ENCODE results near the gene PFKM.

The PFKM gene

DNA sequence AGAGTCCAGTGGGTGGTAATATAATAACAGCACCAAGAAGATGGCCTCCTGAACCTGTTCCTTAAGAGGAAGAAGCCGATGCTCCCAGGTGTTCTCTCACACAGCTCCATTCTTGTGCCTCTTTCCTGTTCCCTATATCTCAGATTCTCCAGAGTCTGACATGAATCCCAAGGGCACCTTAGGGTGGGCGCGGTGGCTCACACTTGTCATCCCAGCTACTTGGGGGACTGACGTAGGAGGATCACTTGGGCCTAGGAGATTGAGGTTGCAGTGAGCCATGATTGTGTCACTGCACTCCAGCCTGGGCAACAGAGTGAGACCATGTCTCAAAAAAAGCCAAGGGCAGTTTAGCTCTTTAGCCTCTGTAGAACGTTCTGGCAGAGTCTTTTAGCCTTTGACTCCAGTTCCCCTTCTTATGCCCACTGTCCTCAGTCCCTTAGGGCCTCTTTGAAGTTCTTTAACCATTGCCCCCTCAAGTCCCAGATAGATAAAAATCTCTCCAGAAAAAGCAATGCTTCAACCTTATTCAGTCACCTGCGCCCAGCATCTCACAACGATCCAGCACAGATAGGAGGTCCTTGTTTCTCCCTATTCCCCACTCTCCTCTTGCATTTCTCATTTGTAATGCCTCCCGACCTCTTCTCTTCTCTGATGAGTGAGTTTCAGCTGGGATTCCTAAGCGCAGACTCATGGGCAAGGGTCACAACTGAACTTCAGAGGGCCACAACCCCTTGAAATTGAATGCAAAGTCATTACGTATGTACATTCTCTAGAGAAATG, 68.9 kb downstream of the PFKM start:
- no peak for ATAC-seq

DNA sequence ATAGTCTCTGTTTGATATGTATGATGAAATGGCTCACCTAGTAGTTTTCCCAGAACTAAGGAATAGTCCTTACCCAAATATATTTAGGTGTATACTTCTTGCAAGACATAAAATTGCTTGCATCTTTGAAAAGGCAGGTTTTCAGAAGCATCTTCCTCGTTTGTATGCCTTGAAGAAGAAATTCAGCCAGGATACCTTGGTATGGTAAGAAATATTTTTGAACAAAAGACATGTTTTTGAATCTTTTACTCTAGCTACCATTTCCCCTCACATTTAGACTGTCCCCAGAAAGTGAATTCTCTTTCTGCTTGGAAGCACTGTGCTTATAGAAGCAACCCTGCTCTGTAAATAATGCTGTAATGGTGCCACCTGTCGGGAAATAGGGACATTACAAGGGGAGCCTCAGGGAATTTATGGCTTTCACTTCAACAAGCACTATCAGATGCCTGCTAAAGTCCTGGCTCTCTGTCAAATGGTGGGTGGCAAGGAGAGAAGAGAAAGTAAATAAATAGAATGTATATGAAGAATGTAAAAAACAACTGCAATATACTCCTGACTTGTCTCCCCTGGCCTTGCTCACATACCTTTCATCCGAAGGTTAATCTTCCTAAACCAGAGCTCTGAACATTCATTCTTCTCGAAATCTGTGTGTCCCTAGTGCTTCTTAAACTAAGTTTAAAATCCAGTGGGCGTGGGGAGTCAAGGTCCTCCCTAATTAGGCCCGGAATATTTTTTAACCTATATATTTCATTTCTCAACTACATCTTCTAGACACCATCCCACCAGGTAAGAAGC, 70.4 kb downstream of the PFKM start:
- DNase-seq (peak; percentile 72), ATAC-seq (peak; percentile 73)

More for the DNA sequence above, 68.9 kb downstream of the PFKM start:
- no peak for DNase-seq

DNA sequence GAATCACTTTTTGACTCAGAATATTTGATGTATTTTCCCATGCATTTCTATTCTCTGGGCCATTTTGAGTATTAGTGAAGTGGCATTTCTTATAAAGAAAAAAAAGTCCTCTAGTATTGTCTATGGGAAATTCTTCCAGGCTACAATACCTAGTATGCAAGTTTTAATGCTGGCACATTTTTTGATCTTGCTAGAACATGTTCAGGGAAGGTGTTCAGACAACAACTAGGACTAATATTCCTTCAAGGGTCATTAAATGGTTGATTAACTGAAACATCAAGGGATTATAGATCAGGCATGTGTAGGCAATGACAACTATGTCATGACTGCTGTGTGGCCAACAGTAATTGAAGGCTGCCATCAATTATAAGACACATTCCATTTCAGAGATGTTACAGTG, 71.9 kb downstream of the PFKM start:
- ATAC-seq, result no peak

DNA sequence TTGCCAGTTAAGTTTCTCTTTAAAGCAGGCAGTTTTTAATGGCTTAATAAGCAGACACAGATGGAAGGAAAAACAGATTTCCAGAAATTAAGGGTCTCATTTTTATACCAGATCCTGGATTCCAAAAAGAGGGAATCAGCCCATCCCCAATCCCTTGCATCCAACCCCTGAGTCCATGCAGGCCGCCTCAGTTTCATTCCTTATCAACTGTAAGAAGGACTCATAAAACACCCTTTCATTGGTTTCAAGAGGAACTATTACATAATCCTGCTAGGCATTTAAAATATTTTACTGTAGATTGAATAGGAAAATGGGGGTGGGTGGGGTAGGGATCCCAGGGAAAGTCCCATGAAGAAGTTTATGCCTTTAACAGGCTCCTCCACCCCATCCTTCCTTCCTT, 73.7 kb downstream of the PFKM start:
- no peak for ATAC-seq

More for the DNA sequence above, 71.9 kb downstream of the PFKM start:
- no peak for DNase-seq

DNA sequence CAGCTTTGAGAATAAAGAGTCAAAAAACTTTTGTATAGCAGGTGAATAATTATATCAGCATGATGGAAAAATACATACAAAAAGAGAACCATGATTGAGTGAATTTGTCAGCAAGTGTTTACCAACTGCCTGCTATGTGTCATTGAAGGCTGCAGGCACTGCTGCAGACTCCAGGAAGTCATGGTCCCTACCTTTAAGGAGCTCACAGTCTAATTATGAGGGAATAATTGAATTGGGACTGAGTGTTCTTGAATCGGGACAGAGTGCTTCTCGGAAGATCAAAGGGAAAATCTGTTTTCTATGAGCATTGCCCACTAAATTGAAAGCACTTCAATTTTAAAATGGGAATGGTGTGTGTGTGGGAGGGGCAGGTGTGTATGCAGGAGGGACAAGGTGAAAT, 74.5 kb downstream of the PFKM start:
- ATAC-seq (no peak), DNase-seq (no peak)

More for the DNA sequence above, 73.7 kb downstream of the PFKM start:
- DNase-seq, result no peak

DNA sequence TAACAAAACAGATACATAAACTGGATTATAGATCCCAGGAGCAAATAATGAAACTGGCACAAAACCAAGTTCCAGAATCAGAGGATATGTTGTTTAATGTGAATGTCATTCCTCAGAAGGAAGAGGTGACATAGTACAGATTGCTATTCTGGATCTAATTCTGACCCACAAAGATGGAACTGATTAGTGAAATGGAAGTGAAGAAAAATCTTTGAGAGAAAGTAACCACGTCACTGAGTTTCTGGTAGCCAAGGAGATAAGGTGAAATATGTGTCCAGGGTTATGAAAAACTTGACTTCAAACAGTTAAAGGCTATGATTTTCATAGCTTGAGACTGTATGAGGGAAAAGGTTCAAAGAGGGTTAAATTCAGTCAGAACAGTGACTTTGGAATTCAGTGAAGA, 75.6 kb downstream of the PFKM start:
- no peak for ATAC-seq
- DNase-seq, result no peak
